ENCODE data around the gene TEAD1.

TEAD1 gene

GRCh38 chr11:12685229-12685628, 11.0 kb downstream of the TEAD1 start:
- no peak for DNase-seq (ENCODE audit: low read depth in 4 of 4, low spot score in 1 of 4)

- DNase-seq (ENCODE audit: low read depth in 4 of 4, low spot score in 1 of 4), result no peak
Measured at GRCh38 chr11:12686246-12687060, 12.2 kb downstream of the TEAD1 start.

- no peak for DNase-seq (ENCODE audit: low read depth in 4 of 4, low spot score in 1 of 4)
Measured at GRCh38 chr11:12687216-12687623, 13.0 kb downstream of the TEAD1 start.

- no peak for DNase-seq (ENCODE audit: low read depth in 4 of 4, low spot score in 1 of 4)
Measured at GRCh38 chr11:12687740-12688139, 13.5 kb downstream of the TEAD1 start.

- DNase-seq (ENCODE audit: low read depth in 4 of 4, low spot score in 1 of 4), result no peak
Measured at GRCh38 chr11:12689029-12689755, 15.0 kb downstream of the TEAD1 start.

GRCh38 chr11:12690663-12691062, 16.4 kb downstream of the TEAD1 start:
- no peak for DNase-seq (ENCODE audit: low read depth in 4 of 4, low spot score in 1 of 4)

GRCh38 chr11:12691473-12691872, 17.3 kb downstream of the TEAD1 start:
- DNase-seq (ENCODE audit: low read depth in 4 of 4, low spot score in 1 of 4), result no peak

- no peak for DNase-seq (ENCODE audit: low read depth in 4 of 4, low spot score in 1 of 4)
Measured at GRCh38 chr11:12692229-12693075, 18.2 kb downstream of the TEAD1 start.

GRCh38 chr11:12693094-12693478, 18.9 kb downstream of the TEAD1 start:
- DNase-seq (ENCODE audit: low read depth in 4 of 4, low spot score in 1 of 4), result no peak

- no peak for DNase-seq (ENCODE audit: low read depth in 4 of 4, low spot score in 1 of 4)
Measured at GRCh38 chr11:12693479-12694182, 19.4 kb downstream of the TEAD1 start.

- DNase-seq (ENCODE audit: low read depth in 4 of 4, low spot score in 1 of 4), result no peak
Measured at GRCh38 chr11:12694183-12694531, 19.9 kb downstream of the TEAD1 start.

- no peak for DNase-seq (ENCODE audit: low read depth in 4 of 4, low spot score in 1 of 4)
Measured at GRCh38 chr11:12695221-12695794, 21.1 kb downstream of the TEAD1 start.

- no peak for DNase-seq (ENCODE audit: low read depth in 4 of 4, low spot score in 1 of 4)
Measured at GRCh38 chr11:12695873-12696272, 21.7 kb downstream of the TEAD1 start.

GRCh38 chr11:12696911-12697581, 22.8 kb downstream of the TEAD1 start:
- DNase-seq (ENCODE audit: low read depth in 4 of 4, low spot score in 1 of 4), result no peak

- DNase-seq (ENCODE audit: low read depth in 4 of 4, low spot score in 1 of 4), result no peak
Measured at GRCh38 chr11:12698048-12698447, 23.8 kb downstream of the TEAD1 start.

- no peak for DNase-seq (ENCODE audit: low read depth in 4 of 4, low spot score in 1 of 4)
Measured at GRCh38 chr11:12701811-12702592, 27.8 kb downstream of the TEAD1 start.

- no peak for DNase-seq (ENCODE audit: low read depth in 4 of 4, low spot score in 1 of 4)
Measured at GRCh38 chr11:12702999-12703453, 28.8 kb downstream of the TEAD1 start.

- no peak for DNase-seq (ENCODE audit: low read depth in 4 of 4, low spot score in 1 of 4)
Measured at GRCh38 chr11:12704049-12704448, 29.8 kb downstream of the TEAD1 start.

- no peak for DNase-seq (ENCODE audit: low read depth in 4 of 4, low spot score in 1 of 4)
Measured at GRCh38 chr11:12705874-12706273, 31.7 kb downstream of the TEAD1 start.

All from stimulated activated CD4-positive, alpha-beta T cell treated with anti-CD3 and anti-CD28 coated beads, Interleukin-1b, Interleukin-23, amount 100 ng/mL, for 24 hours (primary cell).